Inflammatory macrophage treated with lipopolysaccharide for 1 hour (primary cell): Measurements from ENCODE around the gene SLC7A10.

ENCODE experiments used
- DNase-seq, 2 donors: peaks; one replicate each; pipeline ENCODE4 v3.0.0-alpha.2; 2020 to 2022

Gene SLC7A10

DNA sequence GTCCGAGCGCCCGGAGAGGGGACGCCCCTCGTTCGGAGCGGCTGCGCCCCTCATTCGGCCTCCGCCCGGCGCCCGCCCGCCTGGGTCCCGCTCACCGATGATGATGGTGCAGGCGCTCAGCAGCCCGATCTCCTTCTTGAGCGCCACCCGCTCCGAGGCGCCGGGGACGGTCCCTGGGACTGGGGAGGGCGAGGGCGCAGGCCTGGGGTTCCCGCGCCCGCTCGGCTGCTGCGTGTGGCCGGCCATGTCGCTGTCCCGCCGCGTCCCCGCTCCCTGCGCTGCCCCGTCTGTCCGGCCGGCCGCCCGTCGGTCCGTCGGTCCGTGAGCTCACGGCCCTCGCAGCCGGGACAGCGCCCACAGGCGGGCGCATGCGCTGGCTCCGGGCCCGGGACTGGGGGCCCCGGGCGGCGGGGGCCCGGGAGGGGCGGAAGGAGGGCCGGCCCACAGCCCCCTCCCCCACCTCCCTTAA, at the start of gene SLC7A10:
SLC7A10 (minus strand) TSS at position 393 of the 469 bp plus-strand sequence; CDS start at position 246, 147 bp downstream.
- DNase-seq: no peak

DNA sequence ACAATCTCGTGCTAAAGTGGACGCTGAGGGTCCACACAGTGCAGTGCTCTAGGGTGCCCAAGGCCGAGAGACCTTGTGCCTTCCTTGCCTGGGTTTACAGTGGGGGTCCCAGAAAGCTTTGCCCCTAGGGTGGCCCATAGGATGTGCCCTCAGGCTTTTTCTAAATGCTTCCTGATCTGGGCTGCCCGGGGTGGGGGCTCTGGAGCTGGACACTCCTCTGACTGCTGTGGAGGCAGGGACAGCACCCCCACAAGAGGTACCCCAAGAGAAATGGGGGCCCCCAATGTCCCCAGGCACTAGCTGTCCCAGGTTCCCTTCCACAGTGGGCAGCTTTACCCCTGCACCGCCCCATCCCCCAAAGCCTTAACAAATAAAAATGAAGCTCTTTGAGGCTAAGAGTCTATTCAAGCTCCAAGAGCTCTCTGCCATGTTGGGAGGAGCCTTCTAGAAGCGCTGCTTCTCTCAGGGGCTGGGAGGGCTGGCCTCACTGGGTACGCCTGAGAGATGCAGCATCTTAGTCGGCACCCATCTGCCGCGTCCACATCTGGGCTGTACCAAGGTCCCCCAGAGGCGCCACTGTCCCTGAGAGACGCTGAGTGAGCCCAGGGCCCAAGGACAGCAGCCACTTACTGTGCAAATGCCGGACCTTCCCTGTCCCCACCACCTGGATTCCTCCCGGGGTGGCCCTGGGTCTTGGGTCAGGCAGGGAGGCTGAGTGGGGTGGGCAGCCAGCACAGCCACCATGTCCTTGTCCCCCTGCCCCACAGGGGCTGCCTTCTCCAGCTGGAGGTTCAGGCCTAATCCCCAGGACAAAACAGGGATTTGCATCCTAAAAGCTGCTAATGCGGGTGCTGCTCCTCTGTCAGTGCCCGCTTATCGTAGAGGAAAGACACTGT, 49.3 kb upstream of the SLC7A10 start:
- no peak for DNase-seq

GRCh38 chr19:33273881-33274662, 48.4 kb upstream of the SLC7A10 start:
- DNase-seq: peak; percentile 73 to 74

DNA sequence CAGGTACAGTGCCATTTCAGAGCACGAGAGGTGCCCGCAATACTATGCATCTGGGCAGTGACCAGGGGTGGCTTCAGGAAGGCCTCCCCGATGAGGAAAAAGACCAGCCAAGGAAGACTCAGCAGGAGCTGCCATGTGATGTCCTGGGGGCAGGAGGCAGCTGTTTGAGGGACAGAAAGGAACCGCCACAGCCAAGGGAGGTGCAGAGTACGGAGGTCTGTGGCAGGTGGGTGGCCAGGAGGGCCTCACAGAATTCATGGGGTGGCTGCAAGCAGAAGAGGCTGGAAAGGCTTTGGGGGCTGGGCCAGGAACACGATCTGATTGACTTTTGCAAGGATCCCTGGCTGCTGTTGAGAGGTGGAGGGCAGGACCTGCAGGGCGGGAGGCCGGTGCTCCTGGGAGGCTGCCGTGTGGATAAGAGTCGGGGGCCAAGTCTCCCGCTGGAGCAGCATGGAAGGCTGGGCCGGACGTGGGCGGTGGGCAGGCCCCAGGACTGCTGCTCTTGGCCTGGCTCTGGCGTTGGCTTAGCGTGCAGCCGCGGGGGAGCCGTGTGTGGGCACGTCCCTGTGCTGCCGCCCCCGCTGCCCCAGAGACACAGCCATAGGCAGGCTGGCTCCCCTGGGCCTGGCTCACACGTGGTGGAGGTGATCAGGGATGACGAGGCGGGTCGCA, 47.6 kb upstream of the SLC7A10 start:
- DNase-seq: no peak

DNA sequence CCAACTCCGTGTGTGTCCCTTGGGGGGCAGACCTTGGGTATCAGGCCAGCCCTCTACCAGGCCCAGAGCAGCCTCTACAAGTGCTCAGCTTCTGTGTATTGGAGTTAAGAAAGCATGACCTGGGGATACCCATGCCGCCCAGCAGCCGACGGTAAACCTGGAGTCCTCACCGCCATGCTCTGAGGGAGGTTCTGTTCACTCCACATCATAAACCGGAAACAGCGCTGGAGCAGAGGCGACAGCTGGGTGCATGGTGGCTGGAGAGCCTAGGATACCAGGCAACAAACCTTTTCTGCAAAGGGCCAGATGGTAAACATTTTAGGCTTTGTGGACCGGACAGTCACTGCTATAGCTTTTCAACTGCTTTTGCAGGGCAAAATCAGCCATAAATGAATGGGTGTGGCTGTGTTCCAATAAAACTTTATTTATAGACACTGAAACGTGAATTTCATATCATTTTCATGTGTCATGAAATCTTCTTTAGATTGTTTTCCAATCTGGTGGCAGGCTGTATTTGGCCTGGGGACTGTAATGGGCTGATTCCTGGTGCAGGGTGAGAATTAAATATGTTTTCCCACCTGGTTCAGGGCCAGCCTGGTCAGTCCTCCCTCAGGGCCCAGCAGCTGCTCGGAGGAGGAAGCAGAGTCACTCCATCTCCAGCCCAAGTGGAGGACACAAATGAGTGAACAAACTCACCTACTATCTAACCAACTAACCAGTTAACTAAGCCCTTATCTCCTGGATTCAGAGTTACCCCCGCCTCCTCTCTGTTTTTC, 45.8 kb upstream of the SLC7A10 start:
- no peak for DNase-seq

- DNase-seq: no peak
Observed at GRCh38 chr19:33270769-33271168, 45.1 kb upstream of the SLC7A10 start.

- no peak for DNase-seq
Observed at GRCh38 chr19:33269016-33269415, 43.4 kb upstream of the SLC7A10 start.

DNA sequence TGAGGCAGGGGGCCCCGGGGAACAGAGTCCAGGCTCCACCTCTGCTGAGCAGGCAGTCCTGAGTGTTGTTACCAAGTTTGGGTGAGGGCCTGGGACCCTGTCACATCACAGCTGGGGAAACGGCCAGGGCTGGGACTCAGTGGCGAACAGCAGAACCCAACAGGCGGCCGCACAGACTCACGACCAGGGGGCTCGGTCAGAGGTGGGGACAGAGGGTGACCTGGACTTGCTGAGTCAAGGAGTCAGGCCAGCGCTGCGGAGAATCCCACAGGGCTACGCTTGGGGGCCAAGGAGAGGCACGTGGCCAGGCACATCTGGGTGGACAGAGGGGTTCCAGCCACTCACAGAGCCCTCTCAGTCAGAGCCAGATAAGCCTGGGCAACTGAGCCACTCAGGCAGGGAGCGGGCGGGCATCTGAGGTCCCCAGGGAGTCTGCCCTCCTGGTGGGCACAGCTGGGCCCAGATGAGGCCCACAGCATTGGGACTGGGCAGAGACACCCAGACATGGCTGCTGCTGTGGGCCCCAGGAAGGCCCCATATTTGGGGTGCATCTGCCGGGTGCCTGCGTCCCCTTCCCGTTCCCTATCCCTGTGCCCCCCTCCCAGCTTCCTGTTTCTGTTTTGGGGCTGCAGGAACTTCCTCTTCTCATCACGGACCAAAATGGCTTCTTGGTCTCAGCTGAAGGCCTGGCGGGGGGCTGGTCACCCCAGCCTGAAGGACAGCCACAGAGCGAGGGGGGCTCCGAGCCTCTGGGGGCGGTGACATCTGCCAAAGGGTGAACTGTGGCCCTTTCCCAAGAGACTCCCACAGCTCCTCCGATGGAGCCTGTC, 42.7 kb upstream of the SLC7A10 start:
- peak; percentile 42 to 43 for DNase-seq

GRCh38 chr19:33267706-33268105, 42.1 kb upstream of the SLC7A10 start:
- DNase-seq: peak; percentile 70 to 89

- no peak for DNase-seq
Observed at GRCh38 chr19:33266974-33267484, 41.4 kb upstream of the SLC7A10 start.

DNA sequence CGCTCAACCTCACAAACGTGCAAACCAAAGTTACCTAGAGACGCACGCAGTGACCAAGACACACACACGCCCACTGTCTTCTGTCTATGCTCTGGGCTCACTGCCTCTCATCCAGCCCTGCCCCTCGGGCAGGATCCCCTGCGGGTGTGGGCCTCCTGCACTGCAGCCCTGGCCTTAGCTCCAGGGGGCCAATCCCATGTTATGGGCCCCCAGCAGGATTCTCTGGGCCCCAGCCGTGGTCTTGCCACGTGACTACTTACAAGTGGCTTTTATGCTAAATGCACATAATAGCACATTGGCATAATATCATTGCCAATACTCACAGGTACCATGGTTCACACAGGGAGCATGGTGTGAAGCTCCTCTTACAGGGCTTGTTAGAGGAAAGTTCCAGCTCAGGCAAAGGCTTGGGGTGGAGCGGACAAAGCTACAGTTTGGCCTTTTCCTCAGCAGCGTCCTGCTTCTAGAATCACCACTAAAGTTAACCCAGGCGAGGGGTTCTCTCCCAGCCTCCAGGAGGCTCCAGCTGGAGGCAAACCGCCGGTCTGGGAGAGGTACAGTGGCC, 39.3 kb upstream of the SLC7A10 start:
- DNase-seq: no peak

DNA sequence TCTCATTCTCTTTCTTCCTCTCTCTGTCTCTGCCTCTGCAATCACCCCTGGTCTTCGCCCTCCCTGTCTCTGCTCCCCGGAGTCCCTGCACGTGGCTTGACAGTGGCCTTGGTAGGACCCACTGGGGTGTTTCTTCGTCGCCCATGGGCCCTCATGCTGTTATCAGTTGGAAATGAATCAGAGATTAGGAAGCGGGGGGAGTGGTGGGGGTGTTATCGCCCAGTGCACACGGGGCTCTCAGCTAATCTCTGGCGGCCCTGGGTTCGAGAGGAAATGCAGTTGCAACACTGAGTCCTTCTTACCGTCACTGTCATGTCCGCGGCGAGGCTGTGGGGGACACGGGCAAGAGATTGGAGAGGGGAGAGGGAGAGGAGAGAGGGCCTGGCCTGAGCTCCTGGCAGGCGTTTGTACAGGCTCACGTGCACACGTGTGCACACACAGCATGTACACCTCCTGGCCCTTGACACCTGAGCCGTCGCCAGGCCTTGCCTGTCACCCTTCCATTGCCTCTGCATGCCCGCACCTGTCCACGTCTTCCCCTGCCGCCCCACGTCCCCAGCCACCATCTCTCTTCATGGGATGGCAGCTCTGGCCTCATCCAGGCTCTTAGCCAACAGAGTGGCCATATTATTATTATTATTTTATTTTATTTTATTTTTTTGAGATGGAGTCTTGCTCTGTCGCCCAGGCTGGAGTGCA, 37.8 kb upstream of the SLC7A10 start:
- DNase-seq: no peak

DNA sequence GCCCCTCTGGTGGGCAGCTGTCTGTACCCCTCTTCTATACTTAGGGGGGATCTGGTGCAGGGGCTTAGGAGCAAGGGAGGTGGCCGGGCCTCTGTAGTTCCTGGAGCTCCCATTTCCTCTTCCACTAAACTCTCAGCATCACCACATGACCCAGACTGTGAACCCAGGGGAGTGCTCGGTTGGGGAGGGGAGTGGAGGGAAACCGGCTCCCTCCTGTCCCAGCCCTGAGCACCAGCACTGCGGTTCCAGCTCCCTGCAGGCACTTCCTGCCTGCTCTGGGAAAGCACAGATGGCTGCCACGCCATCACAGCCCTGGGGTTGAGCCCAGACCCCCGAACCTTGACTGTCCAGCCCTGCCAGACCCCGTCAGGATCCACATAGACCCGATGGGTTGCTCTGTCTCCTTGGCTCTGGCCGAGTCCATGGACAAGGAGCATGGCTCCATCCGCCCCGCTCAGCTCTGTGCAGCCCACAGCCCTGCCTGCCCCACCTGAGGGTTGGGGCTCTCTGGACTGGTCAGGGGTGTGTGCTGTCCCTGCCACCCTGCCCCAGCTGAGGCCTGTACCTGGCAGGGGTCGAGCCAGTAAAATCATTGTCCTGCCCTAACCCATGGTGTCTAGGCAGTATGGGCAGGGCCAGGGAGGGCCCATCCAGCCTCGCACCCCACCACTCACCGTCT, 36.0 kb upstream of the SLC7A10 start:
- DNase-seq: no peak

- peak; percentile 43 to 46 for DNase-seq
Observed at GRCh38 chr19:33260628-33261418, 35.2 kb upstream of the SLC7A10 start.

DNA sequence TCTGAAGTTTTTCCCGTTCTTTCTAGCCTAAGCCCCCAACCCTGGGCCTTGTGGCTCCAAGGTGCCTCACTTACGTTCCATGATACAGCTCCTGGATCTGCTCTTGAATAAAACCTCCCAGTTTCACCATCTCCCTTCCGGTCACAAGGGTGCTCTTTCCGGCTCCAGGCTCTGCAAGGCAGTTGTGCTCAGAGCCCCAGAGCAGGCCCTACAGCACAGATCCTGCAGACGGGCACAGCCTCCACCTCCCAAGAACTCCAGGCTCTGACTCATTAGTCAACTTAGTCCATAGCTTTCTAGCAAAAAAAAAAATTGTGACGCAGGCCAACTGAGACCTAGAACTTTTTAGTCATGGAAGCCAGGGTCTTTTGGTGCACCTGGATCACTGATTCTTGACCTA, 33.9 kb upstream of the SLC7A10 start:
- DNase-seq: peak; percentile 72 to 92

DNA sequence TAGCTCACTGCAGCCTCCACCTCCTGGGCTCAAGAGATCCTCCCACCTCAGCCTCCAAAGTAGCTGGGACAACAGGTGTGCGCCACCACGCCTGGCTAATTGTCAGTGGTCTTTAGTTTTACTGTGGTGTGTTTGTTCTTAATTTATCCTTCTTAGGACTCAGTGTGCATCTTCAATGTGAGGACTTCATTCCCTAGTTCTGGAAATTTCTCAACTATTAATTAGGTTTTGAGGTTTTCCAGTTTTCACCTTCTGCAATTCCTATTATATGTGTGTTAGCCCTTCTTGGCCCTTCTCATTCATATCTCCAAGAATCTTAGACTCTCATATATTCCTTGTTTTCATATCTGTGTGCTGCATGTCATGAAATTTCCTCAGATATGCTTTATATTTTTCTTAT, 32.2 kb upstream of the SLC7A10 start:
- DNase-seq: no peak

GRCh38 chr19:33256261-33256660, 30.6 kb upstream of the SLC7A10 start:
- DNase-seq: no peak

DNA sequence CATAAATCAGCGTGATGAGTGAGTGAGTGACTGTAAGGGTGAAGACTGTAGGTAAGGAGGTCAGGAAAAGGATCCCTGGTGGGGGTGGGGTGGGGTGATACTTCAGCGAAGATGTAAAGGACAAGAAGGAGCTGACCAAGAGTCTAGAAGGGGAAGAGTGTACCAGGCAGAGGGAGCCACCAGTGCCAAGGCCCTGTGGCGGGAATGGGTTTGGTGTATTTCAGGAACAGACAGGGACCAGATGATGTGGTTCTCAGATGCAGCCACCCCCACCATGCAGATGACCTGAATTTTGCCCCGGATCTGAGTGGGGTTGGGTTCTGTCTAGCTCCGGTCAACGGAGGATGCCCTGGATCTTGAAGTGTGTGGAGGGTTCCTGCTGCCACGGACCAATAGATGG, 30.1 kb upstream of the SLC7A10 start:
- no peak for DNase-seq
